HEK293 (cell line): ENCODE measurements around the gene AKNA.
"Not testable (repeated sequence)": the region's sequence is repeated elsewhere in the genome, so short reads cannot be mapped to it uniquely, and the experiment has no call there.

Experiments
- CTCF ChIA-PET: fragments of 350-600 bp; formaldehyde crosslinking; extraction: SDS; loops from one replicate; lab custom pipeline; 2021; ENCODE audit warnings: antibody characterized with exemption; lab: Yijun Ruan, JAX
- POLR2A ChIA-PET: fragments of 300-600 bp; formaldehyde crosslinking; extraction: SDS; loops from one replicate; lab custom pipeline; 2020; ENCODE audit warnings: antibody characterized with exemption, inconsistent platforms; lab: Yijun Ruan, JAX
- H3K27ac ChIP-seq: fragments of 200-500 bp; sonication (Bioruptor generic); 2 replicates; pipeline ENCODE4 v1.5.1; 2014; ENCODE audit warnings: low read depth, low read length, control low read depth, inconsistent platforms; ENCODE audit errors: extremely low read depth
- H3K36me3 ChIP-seq, 2 experiments: fragments of 200-500 bp in 1 of 2; sonication (Bioruptor generic) in 1 of 2; 1 replicate in 1 of 2; 2 replicates in 1 of 2; pipeline ENCODE4 v1.5.1; 2014 to 2017; ENCODE audit warnings: inconsistent platforms in 2 of 2, low read length in 2 of 2; ENCODE audit not compliant: control insufficient read depth in 2 of 2, insufficient read depth in 1 of 2
- H3K4me1 ChIP-seq: fragments of 200-500 bp; sonication (Bioruptor generic); 2 replicates; pipeline ENCODE4 v1.5.1; 2014; ENCODE audit warnings: mild to moderate bottlenecking, low read length, inconsistent platforms; ENCODE audit not compliant: control insufficient read depth, insufficient read depth
- H3K4me3 ChIP-seq: 2 replicates; pipeline ENCODE4 v1.5.1; 2011; ENCODE audit warnings: low read depth, mild to moderate bottlenecking, control low read depth, low read length, moderate library complexity
- H3K9me3 ChIP-seq: fragments of 200-500 bp; sonication (Bioruptor generic); 2 replicates; pipeline ENCODE4 v1.5.1; 2014; ENCODE audit warnings: low read depth, low read length, inconsistent platforms; ENCODE audit not compliant: control insufficient read depth, insufficient read depth
- HOXC10 ChIP-seq: sonication (generic); formaldehyde crosslinking; IDR thresholded peaks from 2 replicates; pipeline ENCODE4 v1.8.1; 2023; ENCODE audit warnings: mild to moderate bottlenecking, missing genetic modification reagents
- KLF17 ChIP-seq: fragments of 450-650 bp; formaldehyde crosslinking; IDR thresholded peaks from 2 replicates; pipeline ENCODE4 v1.5.1; 2016; ENCODE audit warnings: missing biosample characterization, missing genetic modification characterization
- OSR2 ChIP-seq: fragments of 450-650 bp; formaldehyde crosslinking; IDR thresholded peaks from 2 replicates; pipeline ENCODE4 v1.5.1; 2016; ENCODE audit warnings: missing biosample characterization, missing genetic modification characterization
- SCRT1 ChIP-seq: fragments of 450-650 bp; formaldehyde crosslinking; IDR thresholded peaks from 2 replicates; pipeline ENCODE4 v1.5.1; 2016; ENCODE audit warnings: missing biosample characterization, missing genetic modification characterization, borderline replicate concordance
- WT1 ChIP-seq: fragments of 450-650 bp; formaldehyde crosslinking; IDR thresholded peaks from 2 replicates; pipeline ENCODE4 v1.5.1; 2016; ENCODE audit warnings: missing biosample characterization, missing genetic modification characterization
- ZBTB8A ChIP-seq: fragments of 450-650 bp; formaldehyde crosslinking; IDR thresholded peaks from 2 replicates; pipeline ENCODE4 v1.5.1; 2016; ENCODE audit warnings: missing biosample characterization, missing genetic modification characterization
- ZEB2 ChIP-seq: fragments of 450-650 bp; formaldehyde crosslinking; IDR thresholded peaks from 2 replicates; pipeline ENCODE4 v1.5.1; 2016; ENCODE audit warnings: missing biosample characterization, missing genetic modification characterization
- ZNF19 ChIP-seq: fragments of 450-650 bp; formaldehyde crosslinking; IDR thresholded peaks from 2 replicates; pipeline ENCODE4; 2016; ENCODE audit warnings: missing biosample characterization, missing genetic modification characterization, low read depth
- ZNF202 ChIP-seq: fragments of 450-650 bp; formaldehyde crosslinking; IDR thresholded peaks from 2 replicates; pipeline ENCODE4 v1.5.1; 2016; ENCODE audit warnings: missing biosample characterization, missing genetic modification characterization, borderline replicate concordance
- ZNF214 ChIP-seq: fragments of 450-650 bp; formaldehyde crosslinking; IDR thresholded peaks from 2 replicates; pipeline ENCODE4 v1.5.1; 2017; ENCODE audit warnings: missing biosample characterization, mild to moderate bottlenecking, missing genetic modification characterization, borderline replicate concordance
- ZNF26 ChIP-seq: fragments of 450-650 bp; formaldehyde crosslinking; IDR thresholded peaks from 2 replicates; pipeline ENCODE4 v1.5.1; 2016; ENCODE audit warnings: missing biosample characterization, missing genetic modification characterization
- ZNF311 ChIP-seq: fragments of 450-650 bp; formaldehyde crosslinking; IDR thresholded peaks from 2 replicates; pipeline ENCODE4 v1.5.1; 2017; ENCODE audit warnings: missing biosample characterization, missing genetic modification characterization, borderline replicate concordance
- ZNF341 ChIP-seq: fragments of 450-650 bp; formaldehyde crosslinking; IDR thresholded peaks from 2 replicates; pipeline ENCODE4; 2016; ENCODE audit warnings: low read depth, missing biosample characterization, missing genetic modification characterization
- ZNF391 ChIP-seq: fragments of 450-650 bp; formaldehyde crosslinking; IDR thresholded peaks from 2 replicates; pipeline ENCODE4 v1.5.1; 2016; ENCODE audit warnings: low read depth, missing biosample characterization, missing genetic modification characterization, borderline replicate concordance
- ZNF473 ChIP-seq: fragments of 450-650 bp; formaldehyde crosslinking; IDR thresholded peaks from 2 replicates; pipeline ENCODE4 v1.5.1; 2017; ENCODE audit warnings: missing biosample characterization, missing genetic modification characterization
- ZNF548 ChIP-seq: fragments of 450-650 bp; formaldehyde crosslinking; IDR thresholded peaks from 2 replicates; pipeline ENCODE4 v1.5.1; 2016; ENCODE audit warnings: missing biosample characterization, missing genetic modification characterization
- ZNF549 ChIP-seq: fragments of 450-650 bp; IDR thresholded peaks from 2 replicates; pipeline ENCODE4 v1.5.1; 2018; ENCODE audit warnings: missing biosample characterization, missing genetic modification characterization, mild to moderate bottlenecking, inconsistent platforms, moderate library complexity
- ZNF571 ChIP-seq: fragments of 450-650 bp; formaldehyde crosslinking; IDR thresholded peaks from 2 replicates; pipeline ENCODE4 v1.5.0; 2017; ENCODE audit warnings: missing biosample characterization, missing genetic modification characterization
- ZNF596 ChIP-seq: fragments of 450-650 bp; IDR thresholded peaks from 2 replicates; pipeline ENCODE4 v1.5.0; 2018; ENCODE audit warnings: missing biosample characterization, mild to moderate bottlenecking, missing genetic modification characterization, moderate library complexity
- ZNF792 ChIP-seq: fragments of 450-650 bp; formaldehyde crosslinking; IDR thresholded peaks from 2 replicates; pipeline ENCODE4 v1.5.1; 2016; ENCODE audit warnings: missing biosample characterization, missing genetic modification characterization
- ZNF830 ChIP-seq: fragments of 450-650 bp; IDR thresholded peaks from 2 replicates; pipeline ENCODE4 v1.5.0; 2018; ENCODE audit warnings: missing biosample characterization, missing genetic modification characterization, low read depth, mild to moderate bottlenecking, moderate library complexity

AKNA gene

GRCh38 chr9:114335745-114336144, 52.0 kb downstream of the AKNA start:
- H3K4me3 ChIP-seq: no peak overlapping the region
- POLR2A ChIA-PET: no interaction called here
- H3K27ac ChIP-seq: no peak overlapping the region
- CTCF ChIA-PET: no interaction called here
- no peaks in the 10 kb centered on the region for H3K9me3 ChIP-seq
- TF ChIP-seq ZNF311 (tag by site-specific recombination) (no peak), ZNF548 (tag by site-specific recombination) (no peak), OSR2 (tag by site-specific recombination) (peak; percentile 83), ZNF341 (0 out of 2 replicates have a peak, but pooled peaks have one; percentile 20), ZNF549 (tag by site-specific recombination) (no peak)
- H3K36me3 ChIP-seq: no peaks in the 10 kb centered on the region
- H3K4me1 ChIP-seq: no peaks in the 10 kb centered on the region

GRCh38 chr9:114334490-114334889, 53.3 kb downstream of the AKNA start:
- no peak overlapping the region for H3K4me3 ChIP-seq
- H3K4me1 ChIP-seq: no peaks in the 10 kb centered on the region
- no peaks in the 10 kb centered on the region for H3K9me3 ChIP-seq
- no peaks in the 10 kb centered on the region for H3K36me3 ChIP-seq
- no peak overlapping the region for H3K27ac ChIP-seq
- POLR2A ChIA-PET: no interaction called here
- no peak for TF ChIP-seq ZNF26
- TF ChIP-seq ZNF391: no peak
- no peak for TF ChIP-seq ZNF341
- TF ChIP-seq ZNF596 (tag by site-specific recombination): no peak
- no peak for TF ChIP-seq ZNF214
- no peak for TF ChIP-seq ZBTB8A (tag by site-specific recombination)
- no peak for TF ChIP-seq ZNF19
- TF ChIP-seq ZNF473 (tag by site-specific recombination): no peak
- TF ChIP-seq ZEB2 (tag by site-specific recombination): no peak
- TF ChIP-seq SCRT1 (tag by site-specific recombination): no peak
- no peak for TF ChIP-seq ZNF571
- TF ChIP-seq WT1 (tag by site-specific recombination): no peak
- no peak for TF ChIP-seq ZNF830 (tag by site-specific recombination)
- no peak for TF ChIP-seq HOXC10
- no peak for TF ChIP-seq KLF17 (tag by site-specific recombination)
- TF ChIP-seq ZNF792 (tag by site-specific recombination): no peak
- TF ChIP-seq ZNF202: no peak
- CTCF ChIA-PET: no interaction called here

GRCh38 chr9:114333718-114334117, 54.1 kb downstream of the AKNA start:
- POLR2A ChIA-PET, H3K27ac ChIP-seq, CTCF ChIA-PET, H3K4me1 ChIP-seq, H3K36me3 ChIP-seq, H3K9me3 ChIP-seq, H3K4me3 ChIP-seq: not testable (repeated sequence)

GRCh38 chr9:114332474-114333040, 55.2 kb downstream of the AKNA start:
- H3K27ac ChIP-seq, H3K4me3 ChIP-seq, H3K36me3 ChIP-seq, H3K4me1 ChIP-seq, POLR2A ChIA-PET, H3K9me3 ChIP-seq: not testable (repeated sequence)
- CTCF ChIA-PET: interaction anchor here (0.7 kb wide), 1 partner anchor 235 kb away, joined by 3 read pairs; no protein-coding TSS in a partner anchor

- POLR2A ChIA-PET, H3K4me3 ChIP-seq: not testable (repeated sequence)
Observed at GRCh38 chr9:114331229-114332195, 56.3 kb downstream of the AKNA start.

More at GRCh38 chr9:114331229-114332195, 56.3 kb downstream of the AKNA start:
- not testable (repeated sequence) for H3K9me3 ChIP-seq, H3K36me3 ChIP-seq, H3K27ac ChIP-seq, H3K4me1 ChIP-seq
- CTCF ChIA-PET: interaction anchor here (0.7 kb wide), 1 partner anchor 234 kb away, joined by 3 read pairs; no protein-coding TSS in a partner anchor
